Mucosa of descending colon (tissue), 3 donors: ENCODE measurements around the gene ARSK. TPM values are rescaled to one million over a fixed set of nuclear protein-coding genes. Genes with fewer than 3 reads are reported as not detected.

Source experiments
- ATAC-seq: fragments of 200-7000 bp; cut with Tn5 transposase; one replicate; pipeline ENCODE4 v1.9.1; 2020; ENCODE audit warnings: mild to moderate bottlenecking, moderate library complexity
- DNase-seq, 3 donors: peaks; one replicate each; pipeline ENCODE4 v3.0.0-alpha.2; 2020
- H3K36me3 ChIP-seq: fragments of 200-600 bp; one replicate; pipeline ENCODE4 v1.8.0; 2021; ENCODE audit warnings: low read depth, mild to moderate bottlenecking
- H3K4me1 ChIP-seq: fragments of 200-600 bp; one replicate; pipeline ENCODE4 v1.8.0; 2021; ENCODE audit warnings: low read depth, mild to moderate bottlenecking
- H3K4me3 ChIP-seq: fragments of 200-600 bp; one replicate; pipeline ENCODE4 v1.8.0; 2021; ENCODE audit warnings: mild to moderate bottlenecking
- H3K9me3 ChIP-seq: fragments of 200-600 bp; one replicate; pipeline ENCODE4 v1.8.0; 2021; ENCODE audit warnings: mild to moderate bottlenecking
- CTCF ChIP-seq: fragments of 200-600 bp; IDR thresholded peaks from one replicate; pipeline ENCODE4 v1.8.0; 2022; ENCODE audit warnings: antibody characterized with exemption, mild to moderate bottlenecking
- intact Hi-C, 2 donors: fragments of 100-400 bp; cut with DNase I in 1 of 2; cut with micrococcal nuclease in 1 of 2; formaldehyde crosslinking; loops; one replicate each; pipeline versions ENCODE4 v1.11.0 to v1.11.1; 2022; cut with DNase I, micrococcal nuclease
- total RNA-seq, 3 donors: library from RNA; stranded (reverse); fragmentation: NEBNext Ultra II Directional in 2 of 3; extraction: Animal tissue kit (Norgen Biotek cat#: 25700) in 2 of 3; gene quantifications; one replicate each; pipeline versions ENCODE4 v1.2.1 to v1.2.4, GENCODE V29; 2021 to 2023
- donor health status: DM: no; HTN: no; CAD: no; lungs with moderate emphysema.
- donor health status: DM: no; HTN: no; CAD: no.
- donor health status: DM: no; HTN: yes; CAD: no.

The ARSK gene
- total RNA-seq, 3 donors from 2014 or later, result 1.7 to 6.0 (median 2.3) TPM

GRCh38 chr5:95619096-95619495 lies 64.2 kb downstream of the ARSK start:
- TF ChIP-seq CTCF, result no peak
- no peak for ATAC-seq
- Histone ChIP-seq H3K9me3 (no peaks in the 10 kb centered on the region), H3K4me1 (peaks cover 6% of the 10 kb centered on the region), H3K4me3 (no peak overlapping the region), H3K36me3 (no peaks in the 10 kb centered on the region)
- DNase-seq, result no peak
- intact Hi-C loops, result no loop called here

- no peaks in the 10 kb centered on the region for H3K36me3 ChIP-seq
- H3K9me3 ChIP-seq, result no peaks in the 10 kb centered on the region
- TF ChIP-seq CTCF, result no peak
- peaks cover 6% of the 10 kb centered on the region for H3K4me1 ChIP-seq
- peak; percentile 2 for ATAC-seq
- intact Hi-C loops, result no loop called here
- DNase-seq, result peak in 1 of 3 donors; percentile 34
- no peak overlapping the region for H3K4me3 ChIP-seq
Measured at GRCh38 chr5:95619514-95620029, 64.7 kb downstream of the ARSK start.

- no peak for TF ChIP-seq CTCF
- ATAC-seq, result peak; percentile 80
- Histone ChIP-seq H3K9me3 (no peaks in the 10 kb centered on the region), H3K36me3 (no peaks in the 10 kb centered on the region), H3K4me3 (peak within 1 kb of the TSS; percentile 21), H3K4me1 (peaks cover 6% of the 10 kb centered on the region)
- intact Hi-C loops, result no loop called here
- peak; percentile 65 to 84 (median 78) for DNase-seq
Measured at GRCh38 chr5:95620030-95620869, 65.3 kb downstream of the ARSK start, which contains the start of gene GPR150. TSS of gene GPR150 (plus strand) at chr5:95620087. CDS start at chr5:95620276, 189 bp downstream.

GRCh38 chr5:95620870-95621838 lies 66.3 kb downstream of the ARSK start:
- intact Hi-C loops, result no loop called here
- Histone ChIP-seq H3K9me3 (no peaks in the 10 kb centered on the region), H3K4me1 (peaks cover 6% of the 10 kb centered on the region), H3K36me3 (no peaks in the 10 kb centered on the region), H3K4me3 (peak overlapping the region; percentile 21)
- no peak for TF ChIP-seq CTCF
- DNase-seq, result peak; percentile 43 to 76 (median 74)
- peak; percentile 73 for ATAC-seq

- Histone ChIP-seq H3K4me1 (peaks cover 6% of the 10 kb centered on the region), H3K36me3 (no peaks in the 10 kb centered on the region), H3K4me3 (no peak overlapping the region), H3K9me3 (no peaks in the 10 kb centered on the region)
- ATAC-seq (peak; percentile 34), DNase-seq (peak in 1 of 3 donors; percentile 33)
- intact Hi-C loops, result no loop called here
- no peak for TF ChIP-seq CTCF
Measured at GRCh38 chr5:95621839-95622629, 67.1 kb downstream of the ARSK start.
